ENCODE results near the gene PDE7B. TPM values are rescaled to one million over a fixed set of nuclear protein-coding genes. Genes with fewer than 3 reads are reported as not detected.

Gene PDE7B
- total RNA-seq, 4 donors from 2014 or later: 3.4 to 15.4 (median 9.3) TPM

GRCh38 chr6:136070815-136071214 is 219.3 kb downstream of the PDE7B start:
- Histone ChIP-seq H3K27me3 (no peaks in the 10 kb centered on the region), H3K4me3 (no peak overlapping the region), H3K4me1 (peaks cover 8 to 26% (median 20%) of the 10 kb centered on the region in 4 donors), H3K9me3 (no peaks in the 10 kb centered on the region), H3K36me3 (no peaks in the 10 kb centered on the region), H3K27ac (replicated peaks in 1 of 4) (no peak overlapping the region)
- 90% methylated on average over 5 of the region's 5 CpGs for WGBS
- intact Hi-C loops (cut with DNase I): no loop called here
- TF ChIP-seq CTCF (IDR thresholded peaks at IDR 0.05) (no peak), POLR2AphosphoS5 (IDR thresholded peaks at IDR 0.05) (no peak), POLR2A (IDR thresholded peaks at IDR 0.05; ENCODE audit: low read depth) (no peak), EP300 (IDR thresholded peaks at IDR 0.05) (no peak)
- no peak for DNase-seq (ENCODE audit: extremely low spot score)

DNA sequence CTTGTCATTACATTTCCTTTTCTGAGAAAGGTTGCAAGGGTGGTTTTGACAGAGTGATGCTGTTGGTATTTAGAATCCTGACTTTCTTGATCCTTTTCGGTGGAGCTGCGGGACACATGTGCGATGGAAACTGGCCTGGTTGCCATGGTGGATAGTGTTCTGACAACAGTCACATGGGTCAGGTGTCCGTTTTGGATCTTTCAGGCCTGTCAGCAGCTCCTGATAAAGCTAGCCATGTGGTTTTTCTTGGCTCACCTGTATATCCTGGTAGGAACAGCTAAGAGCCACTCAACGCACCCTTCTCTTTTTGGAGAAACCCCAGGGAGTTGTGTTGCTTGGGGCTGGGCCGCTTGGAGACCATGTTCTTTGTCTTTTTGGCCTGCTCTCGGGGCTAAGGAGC is 221.2 kb downstream of the PDE7B start:
- Histone ChIP-seq H3K36me3 (no peaks in the 10 kb centered on the region), H3K9me3 (no peaks in the 10 kb centered on the region), H3K27me3 (no peaks in the 10 kb centered on the region), H3K4me1 (peaks cover 18 to 30% (median 22%) of the 10 kb centered on the region in 4 donors), H3K27ac (replicated peaks in 1 of 4) (peak overlapping the region in 1 of 4 donors; percentile 38), H3K4me3 (no peak overlapping the region)
- WGBS: 83% methylated on average over 5 of the region's 7 CpGs
- no peak for DNase-seq (ENCODE audit: extremely low spot score)
- no peak for TF ChIP-seq POLR2AphosphoS5 (IDR thresholded peaks at IDR 0.05)
- no peak for TF ChIP-seq CTCF (IDR thresholded peaks at IDR 0.05)
- TF ChIP-seq EP300 (IDR thresholded peaks at IDR 0.05): no peak
- no peak for TF ChIP-seq POLR2A (IDR thresholded peaks at IDR 0.05; ENCODE audit: low read depth)
- intact Hi-C loops (cut with DNase I): no loop called here

DNA sequence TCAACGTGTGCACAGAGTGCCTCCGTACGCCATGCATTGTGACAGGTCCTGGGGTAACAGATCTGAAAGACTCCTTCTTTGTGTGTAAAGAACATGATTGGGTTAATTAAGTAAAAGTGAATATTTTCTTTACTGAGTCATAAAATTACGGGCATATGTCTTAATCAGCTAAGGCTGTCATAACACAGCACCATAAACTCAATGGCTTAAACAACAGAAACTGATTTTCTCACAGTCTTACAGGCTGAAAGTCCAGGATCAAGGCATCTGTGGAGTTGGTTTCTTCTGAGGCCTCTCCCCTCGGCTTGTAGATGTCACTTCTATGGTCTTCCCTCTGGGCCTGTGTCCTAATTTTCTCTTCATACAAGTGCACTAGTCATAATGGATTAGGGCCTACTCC is 221.7 kb downstream of the PDE7B start:
- intact Hi-C loops (cut with DNase I): no loop called here
- H3K27me3 ChIP-seq: no peaks in the 10 kb centered on the region
- no peaks in the 10 kb centered on the region for H3K36me3 ChIP-seq
- DNase-seq (ENCODE audit: extremely low spot score): no peak
- peaks cover 15 to 30% (median 26%) of the 10 kb centered on the region in 4 donors for H3K4me1 ChIP-seq
- no peak overlapping the region for H3K27ac ChIP-seq (replicated peaks in 1 of 4)
- no peaks in the 10 kb centered on the region for H3K9me3 ChIP-seq
- no peak overlapping the region for H3K4me3 ChIP-seq
- WGBS: 82% methylated on average over 5 of the region's 5 CpGs
- no peak for TF ChIP-seq POLR2A (IDR thresholded peaks at IDR 0.05; ENCODE audit: low read depth)
- no peak for TF ChIP-seq EP300 (IDR thresholded peaks at IDR 0.05)
- TF ChIP-seq POLR2AphosphoS5 (IDR thresholded peaks at IDR 0.05): no peak
- TF ChIP-seq CTCF (IDR thresholded peaks at IDR 0.05): no peak

DNA sequence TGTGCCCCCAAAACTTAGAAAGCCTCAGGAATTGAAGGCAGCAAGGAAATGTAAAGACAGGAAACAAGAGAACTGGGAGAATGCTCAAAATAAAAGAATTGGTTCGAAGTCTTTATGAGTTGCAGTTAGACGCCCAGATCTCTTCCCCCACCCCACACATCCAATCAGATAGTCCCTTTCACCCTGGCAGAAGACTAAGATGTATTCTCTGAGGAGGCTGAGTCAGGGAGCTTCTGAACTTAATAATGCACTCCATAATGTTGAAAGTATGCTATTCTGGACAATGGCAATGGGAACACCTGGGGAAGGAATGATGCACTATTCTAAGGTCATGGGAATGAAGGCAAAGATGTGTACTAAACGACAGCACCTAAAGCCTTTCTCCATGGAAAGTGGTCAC is 225.0 kb downstream of the PDE7B start:
- no peaks in the 10 kb centered on the region for H3K27me3 ChIP-seq
- no peak overlapping the region for H3K27ac ChIP-seq (replicated peaks in 1 of 4)
- intact Hi-C loops (cut with DNase I): no loop called here

More for the DNA sequence above, 225.0 kb downstream of the PDE7B start:
- TF ChIP-seq POLR2AphosphoS5 (IDR thresholded peaks at IDR 0.05) (no peak), POLR2A (IDR thresholded peaks at IDR 0.05; ENCODE audit: low read depth) (no peak), CTCF (IDR thresholded peaks at IDR 0.05) (no peak), EP300 (IDR thresholded peaks at IDR 0.05) (no peak)
- Histone ChIP-seq H3K4me3 (no peak overlapping the region), H3K9me3 (no peaks in the 10 kb centered on the region), H3K36me3 (no peaks in the 10 kb centered on the region), H3K4me1 (peaks cover 13 to 21% (median 17%) of the 10 kb centered on the region in 4 donors)
- DNase-seq (ENCODE audit: extremely low spot score): no peak
- 70% methylated on average over 3 of the region's 3 CpGs for WGBS
